Stomach (tissue), 4 donors: ENCODE data around the gene PSG1.
"Not testable (repeated sequence)": the region's sequence is repeated elsewhere in the genome, so short reads cannot be mapped to it uniquely, and the experiment has no call there.

Experiments
- CTCF ChIP-seq, 7 experiments: fragments of 450-650 bp in 4 of 7; fragments of 200-600 bp in 3 of 7; sonication (generic) in 3 of 7; IDR thresholded peaks; one replicate each; pipeline ENCODE4 v1.5.1; 2016 to 2019; ENCODE audit warnings: antibody characterized with exemption in 7 of 7, control low read depth in 2 of 7, mild to moderate bottlenecking in 1 of 7
- POLR2AphosphoS5 ChIP-seq, 3 donors: sonication (generic); formaldehyde crosslinking; IDR thresholded peaks; one replicate each; pipeline ENCODE4 v1.6.1; 2016; ENCODE audit warnings: antibody characterized with exemption in 3 of 3

- peak in 1 of 7 experiments; percentile 8 for TF ChIP-seq CTCF (IDR thresholded peaks at IDR 0.05)
- TF ChIP-seq POLR2AphosphoS5 (IDR thresholded peaks at IDR 0.05), result not testable (repeated sequence)
Observed at GRCh38 chr19:42881279-42881678, 1.8 kb upstream of the PSG1 start.
